Measurements from ENCODE around the gene PUSL1. TPM values are rescaled to one million over a fixed set of nuclear protein-coding genes. Genes with fewer than 3 reads are reported as not detected.
A peak's percentile ranks its signal among the peaks of the same experiment; 100 is the strongest.

PUSL1 gene
- total RNA-seq, 4 donors from 2014 or later, result 6.2 to 13.1 (median 9.5) TPM

- DNase-seq, result no peak
- H3K9me3 ChIP-seq, result no peaks in the 10 kb centered on the region
- H3K27ac ChIP-seq, result peak overlapping the region; percentile 5 to 91 (median 31)
- no peaks in the 10 kb centered on the region for H3K27me3 ChIP-seq
- intact Hi-C loops (cut with DNase I; ENCODE audit: low total_unique reads), result no loop called here
- in situ Hi-C loops (cut with MboI; ENCODE audit: low sequenced_read_pairs in 4 of 4), result no loop called here
- TF ChIP-seq CTCF (IDR thresholded peaks at IDR 0.05 in 4 of 5, conservative IDR thresholded peaks at IDR 0.05 in 1 of 5), result no peak
- TF ChIP-seq POLR2A (IDR thresholded peaks at IDR 0.05), result no peak
- peaks cover 48 to 60% of the 10 kb centered on the region in 2 donors for H3K4me1 ChIP-seq
- ATAC-seq, result no peak
- peaks cover 0 to 21% of the 10 kb centered on the region in 2 donors for H3K36me3 ChIP-seq
- H3K4me3 ChIP-seq, result no peak overlapping the region
These were observed 12.5 kb downstream of the PUSL1 start for GRCh38 chr1:1320666-1321448.

GRCh38 chr1:1321477-1321876 lies 13.1 kb downstream of the PUSL1 start:
- peak overlapping the region; percentile 5 to 91 (median 38) for H3K27ac ChIP-seq

GRCh38 chr1:1322418-1322817 lies 14.0 kb downstream of the PUSL1 start:
- peaks cover 58 to 70% of the 10 kb centered on the region in 2 donors for H3K4me1 ChIP-seq
- peaks cover 0 to 16% of the 10 kb centered on the region in 2 donors for H3K36me3 ChIP-seq
- TF ChIP-seq POLR2A (IDR thresholded peaks at IDR 0.05) (no peak), CTCF (IDR thresholded peaks at IDR 0.05 in 4 of 5, conservative IDR thresholded peaks at IDR 0.05 in 1 of 5) (no peak)

More at GRCh38 chr1:1321477-1321876, 13.1 kb downstream of the PUSL1 start:
- Histone ChIP-seq H3K9me3 (no peaks in the 10 kb centered on the region), H3K4me1 (peaks cover 54 to 67% of the 10 kb centered on the region in 2 donors), H3K4me3 (no peak overlapping the region), H3K27me3 (no peaks in the 10 kb centered on the region), H3K36me3 (peaks cover 0 to 19% of the 10 kb centered on the region in 2 donors)
- ATAC-seq (no peak), DNase-seq (no peak)
- in situ Hi-C loops (cut with MboI; ENCODE audit: low sequenced_read_pairs in 4 of 4) (no loop called here), intact Hi-C loops (cut with DNase I; ENCODE audit: low total_unique reads) (no loop called here)
- TF ChIP-seq CTCF (IDR thresholded peaks at IDR 0.05 in 4 of 5, conservative IDR thresholded peaks at IDR 0.05 in 1 of 5), result no peak
- no peak for TF ChIP-seq POLR2A (IDR thresholded peaks at IDR 0.05)

GRCh38 chr1:1322952-1323351 lies 14.6 kb downstream of the PUSL1 start:
- Histone ChIP-seq H3K27ac (peak overlapping the region in 1 of 4 donors; percentile 39), H3K4me1 (peaks cover 53 to 64% of the 10 kb centered on the region in 2 donors), H3K27me3 (no peaks in the 10 kb centered on the region), H3K4me3 (peak overlapping the region in 1 of 4 donors; percentile 31), H3K36me3 (peaks cover 0 to 21% of the 10 kb centered on the region in 2 donors), H3K9me3 (no peaks in the 10 kb centered on the region)
- DNase-seq (no peak), ATAC-seq (no peak)
- in situ Hi-C loops (cut with MboI; ENCODE audit: low sequenced_read_pairs in 4 of 4), result no loop called here
- intact Hi-C loops (cut with DNase I; ENCODE audit: low total_unique reads), result no loop called here
- TF ChIP-seq POLR2A (IDR thresholded peaks at IDR 0.05) (no peak), CTCF (IDR thresholded peaks at IDR 0.05 in 4 of 5, conservative IDR thresholded peaks at IDR 0.05 in 1 of 5) (no peak)

More at GRCh38 chr1:1322418-1322817, 14.0 kb downstream of the PUSL1 start:
- Histone ChIP-seq H3K27me3 (no peaks in the 10 kb centered on the region), H3K4me3 (no peak overlapping the region), H3K9me3 (no peaks in the 10 kb centered on the region), H3K27ac (peak overlapping the region in 1 of 4 donors; percentile 91)
- DNase-seq (no peak), ATAC-seq (no peak)
- intact Hi-C loops (cut with DNase I; ENCODE audit: low total_unique reads) (no loop called here), in situ Hi-C loops (cut with MboI; ENCODE audit: low sequenced_read_pairs in 4 of 4) (no loop called here)
